SK-MEL-5 (cell line): ENCODE results near the gene PCDHGB7. TPM values are rescaled to one million over a fixed set of nuclear protein-coding genes. Genes with fewer than 3 reads are reported as not detected.

Experiments used
- total RNA-seq: library from RNA; depleted of rRNA; stranded (reverse); fragments of >200 nt; shearing (Covaris generic); gene quantifications from 2 replicates; pipeline ENCODE4 v1.2.3, GENCODE V29; 2014; rRNA removed

PCDHGB7 gene
- total RNA-seq, 1 experiment from 2014 or later, result 7.4 TPM

Other genes with a start within 250 kb of the PCDHGB7 start
- gene PCDHB7, start 245.0 kb upstream of the PCDHGB7 start, total RNA-seq, result 0.24 and 0.29 TPM in 2 replicates
- gene PCDHB8, start 239.9 kb upstream of the PCDHGB7 start, total RNA-seq, result 0.43 and 0.74 TPM in 2 replicates
- gene PCDHB16, start 235.3 kb upstream of the PCDHGB7 start, total RNA-seq, result 0.55 and 0.75 TPM in 2 replicates
- gene PCDHB9, start 230.5 kb upstream of the PCDHGB7 start, total RNA-seq, result 0.05 and 0.90 TPM in 2 replicates
- gene PCDHB10, start 225.3 kb upstream of the PCDHGB7 start, total RNA-seq, result 0.37 and 0.40 TPM in 2 replicates
- gene PCDHB11, start 218.1 kb upstream of the PCDHGB7 start, total RNA-seq, result 0.55 and 0.75 TPM in 2 replicates
- gene PCDHB12, start 209.0 kb upstream of the PCDHGB7 start, total RNA-seq, result 0.24 and 0.42 TPM in 2 replicates
- gene PCDHB13, start 203.8 kb upstream of the PCDHGB7 start, total RNA-seq, result 0.66 and 0.77 TPM in 2 replicates
- gene PCDHB14, start 194.3 kb upstream of the PCDHGB7 start, total RNA-seq, result 0.24 and 0.40 TPM in 2 replicates
- gene PCDHB15, start 172.3 kb upstream of the PCDHGB7 start, total RNA-seq, result 1.1 and 1.6 TPM in 2 replicates
- 0.11 TPM in 1 of 2 replicates, not detected in the other for gene SLC25A2, start 113.6 kb upstream of the PCDHGB7 start, total RNA-seq
- 60.5 and 60.9 TPM in 2 replicates for gene TAF7, start 96.9 kb upstream of the PCDHGB7 start, total RNA-seq
- 0.63 and 0.67 TPM in 2 replicates for gene PCDHGA1, start 87.2 kb upstream of the PCDHGB7 start, total RNA-seq
- gene PCDHGA2, start 78.9 kb upstream of the PCDHGB7 start, total RNA-seq, result 1.7 and 2.0 TPM in 2 replicates
- 0.32 TPM in 1 of 2 replicates, not detected in the other for gene PCDHGA3, start 73.8 kb upstream of the PCDHGB7 start, total RNA-seq
- gene PCDHGB1, start 67.6 kb upstream of the PCDHGB7 start, total RNA-seq, result 1.2 and 1.6 TPM in 2 replicates
- gene PCDHGA4, start 62.7 kb upstream of the PCDHGB7 start, total RNA-seq, result 1.4 and 1.6 TPM in 2 replicates
- 1.5 and 1.7 TPM in 2 replicates for gene PCDHGB2, start 57.7 kb upstream of the PCDHGB7 start, total RNA-seq
- 0.56 and 0.66 TPM in 2 replicates for gene PCDHGA5, start 53.5 kb upstream of the PCDHGB7 start, total RNA-seq
- 0.21 and 0.53 TPM in 2 replicates for gene PCDHGB3, start 47.4 kb upstream of the PCDHGB7 start, total RNA-seq
- 1.8 and 2.4 TPM in 2 replicates for gene PCDHGA6, start 43.8 kb upstream of the PCDHGB7 start, total RNA-seq
- gene PCDHGA7, start 34.9 kb upstream of the PCDHGB7 start, total RNA-seq, result 0.71 and 1.6 TPM in 2 replicates
- gene PCDHGB4, start 30.0 kb upstream of the PCDHGB7 start, total RNA-seq, result 0.08 and 0.26 TPM in 2 replicates
- 0.05 and 0.13 TPM in 2 replicates for gene PCDHGA8, start 25.0 kb upstream of the PCDHGB7 start, total RNA-seq
- gene PCDHGB5, start 19.7 kb upstream of the PCDHGB7 start, total RNA-seq, result 0.29 and 0.50 TPM in 2 replicates
- gene PCDHGA9, start 14.9 kb upstream of the PCDHGB7 start, total RNA-seq, result 0.03 and 0.45 TPM in 2 replicates
- gene PCDHGB6, start 9.7 kb upstream of the PCDHGB7 start, total RNA-seq, result 0.21 and 0.40 TPM in 2 replicates
- 0.18 and 0.21 TPM in 2 replicates for gene PCDHGA10, start 4.7 kb upstream of the PCDHGB7 start, total RNA-seq
- gene PCDHGA11, start 3.4 kb downstream of the PCDHGB7 start, total RNA-seq, result 0.21 and 0.58 TPM in 2 replicates
- gene PCDHGA12, start 12.8 kb downstream of the PCDHGB7 start, total RNA-seq, result 10.0 and 13.8 TPM in 2 replicates
- 9.8 and 12.5 TPM in 2 replicates for gene PCDHGC3, start 58.3 kb downstream of the PCDHGB7 start, total RNA-seq
- 0.11 TPM in 1 of 2 replicates, not detected in the other for gene PCDHGC4, start 67.4 kb downstream of the PCDHGB7 start, total RNA-seq
- 0.05 and 0.19 TPM in 2 replicates for gene PCDHGC5, start 71.4 kb downstream of the PCDHGB7 start, total RNA-seq
- gene DIAPH1, start 201.3 kb downstream of the PCDHGB7 start, total RNA-seq, result 32.8 TPM in 2 replicates
- gene HDAC3, start 219.2 kb downstream of the PCDHGB7 start, total RNA-seq, result 45.2 and 55.1 TPM in 2 replicates
- gene RELL2, start 219.3 kb downstream of the PCDHGB7 start, total RNA-seq, result 6.2 and 7.9 TPM in 2 replicates
- 12.6 and 17.4 TPM in 2 replicates for gene FCHSD1, start 233.7 kb downstream of the PCDHGB7 start, total RNA-seq